ENCODE measurements around the gene PHF20. TPM values are rescaled to one million over a fixed set of nuclear protein-coding genes. Genes with fewer than 3 reads are reported as not detected.
"Not testable (repeated sequence)": the region's sequence is repeated elsewhere in the genome, so short reads cannot be mapped to it uniquely, and the experiment has no call there.

PHF20 gene
- total and polyA plus RNA-seq, 12 donors, result 23.4 to 44.7 (median 36.0) TPM

- H3K27me3 ChIP-seq, result no peaks in the 10 kb centered on the region
- no peak overlapping the region for H3K4me3 ChIP-seq
- no peak for TF ChIP-seq CTCF (IDR thresholded peaks at IDR 0.05)
- DNase-seq (no peak), ATAC-seq (no peak)
- H3K4me1 ChIP-seq, result peaks cover 0 to 9% (median 6%) of the 10 kb centered on the region in 9 donors
- H3K27ac ChIP-seq, result no peak overlapping the region
- H3K9me3 ChIP-seq, result peaks cover 0 to 19% (median 0%) of the 10 kb centered on the region in 11 donors
- intact Hi-C loops (cut with DNase I), result no loop called here
- peaks cover 0 to 16% (median 8%) of the 10 kb centered on the region in 9 donors for H3K36me3 ChIP-seq
- WGBS, 2 donors, result 94 to 95% methylated on average over 4 of the region's 4 CpGs
These were observed 66.4 kb downstream of the PHF20 start for GRCh38 chr20:35838205-35838604.

- intact Hi-C loops (cut with DNase I), result no loop called here
- no peak overlapping the region for H3K4me3 ChIP-seq
- WGBS, 2 donors, result 91 to 93% methylated on average over 1 of the region's 1 CpG
These were observed 68.1 kb downstream of the PHF20 start for GRCh38 chr20:35839904-35840303.

GRCh38 chr20:35840421-35840820, 68.6 kb downstream of the PHF20 start:
- peaks cover 0 to 9% (median 6%) of the 10 kb centered on the region in 9 donors for H3K4me1 ChIP-seq
- H3K27me3 ChIP-seq, result no peaks in the 10 kb centered on the region
- no peak for ATAC-seq
- intact Hi-C loops (cut with DNase I), result no loop called here
- no peak overlapping the region for H3K27ac ChIP-seq
- TF ChIP-seq CTCF (IDR thresholded peaks at IDR 0.05), result no peak
- peaks cover 0 to 37% (median 22%) of the 10 kb centered on the region in 9 donors for H3K36me3 ChIP-seq
- no peak for DNase-seq
- no peak overlapping the region for H3K4me3 ChIP-seq
- WGBS, 2 donors, result 73 to 75% methylated on average over 2 of the region's 2 CpGs
- peaks cover 0 to 29% (median 0%) of the 10 kb centered on the region in 11 donors for H3K9me3 ChIP-seq

More at GRCh38 chr20:35839904-35840303, 68.1 kb downstream of the PHF20 start:
- DNase-seq, result no peak
- H3K36me3 ChIP-seq, result peaks cover 0 to 32% (median 18%) of the 10 kb centered on the region in 9 donors
- TF ChIP-seq CTCF (IDR thresholded peaks at IDR 0.05), result no peak
- peaks cover 0 to 29% (median 0%) of the 10 kb centered on the region in 11 donors for H3K9me3 ChIP-seq
- H3K27ac ChIP-seq, result no peak overlapping the region
- H3K4me1 ChIP-seq, result peaks cover 0 to 9% (median 6%) of the 10 kb centered on the region in 9 donors
- no peak for ATAC-seq
- no peaks in the 10 kb centered on the region for H3K27me3 ChIP-seq

GRCh38 chr20:35842361-35842760, 70.5 kb downstream of the PHF20 start:
- H3K4me3 ChIP-seq, result no peak overlapping the region
- ATAC-seq, result no peak
- WGBS, 2 donors, result 97 to 98% methylated on average over 5 of the region's 5 CpGs
- H3K9me3 ChIP-seq, result peaks cover 0 to 29% (median 0%) of the 10 kb centered on the region in 11 donors
- no peaks in the 10 kb centered on the region for H3K27me3 ChIP-seq
- no peak overlapping the region for H3K27ac ChIP-seq
- intact Hi-C loops (cut with DNase I), result no loop called here
- no peak for TF ChIP-seq CTCF (IDR thresholded peaks at IDR 0.05)
- peaks cover 0 to 6% (median 3%) of the 10 kb centered on the region in 9 donors for H3K4me1 ChIP-seq
- peaks cover 0 to 53% (median 27%) of the 10 kb centered on the region in 9 donors for H3K36me3 ChIP-seq
- DNase-seq, result no peak

GRCh38 chr20:35843894-35844293, 72.1 kb downstream of the PHF20 start:
- H3K27ac ChIP-seq, result not testable (repeated sequence)

More at GRCh38 chr20:35843894-35844293, 72.1 kb downstream of the PHF20 start:
- ATAC-seq; H3K4me1 ChIP-seq; H3K4me3 ChIP-seq; intact Hi-C loops (cut with DNase I); DNase-seq; H3K27me3 ChIP-seq: not testable (repeated sequence)
- Histone ChIP-seq H3K36me3 (peaks cover 0 to 68% (median 34%) of the 10 kb centered on the region in 9 donors), H3K9me3 (peaks cover 0 to 29% (median 0%) of the 10 kb centered on the region in 11 donors)
- 98% methylated on average over 6 of the region's 6 CpGs for WGBS, 2 donors
